Colon (tissue), 2 donors: ENCODE data around the gene PCLO.
A peak's percentile ranks its signal among the peaks of the same experiment; 100 is the strongest.
"Not testable (repeated sequence)": the region's sequence is repeated elsewhere in the genome, so short reads cannot be mapped to it uniquely, and the experiment has no call there.

Experiments used
- FAIRE-seq: peaks from 2 replicates; lab custom pipeline; 2012; peaks lifted over from hg19 to GRCh38; lab: Jason Lieb, UNC
- donor health status: control.
- donor health status: control.

Gene PCLO

GRCh38 chr7:82729172-82730030 is 433.3 kb downstream of the PCLO start:
- peak; percentile 18 for FAIRE-seq

GRCh38 chr7:82726038-82726800 is 436.5 kb downstream of the PCLO start:
- FAIRE-seq, result no peak

- no peak for FAIRE-seq
Measured at GRCh38 chr7:82723411-82723810, 439.3 kb downstream of the PCLO start.

GRCh38 chr7:82722946-82723345 is 439.7 kb downstream of the PCLO start:
- FAIRE-seq, result no peak

GRCh38 chr7:82715344-82715743 is 447.3 kb downstream of the PCLO start:
- FAIRE-seq, result no peak

GRCh38 chr7:82714883-82715282 is 447.8 kb downstream of the PCLO start:
- FAIRE-seq, result no peak

GRCh38 chr7:82713506-82713905 is 449.2 kb downstream of the PCLO start:
- FAIRE-seq, result no peak

GRCh38 chr7:82706344-82706743 is 456.3 kb downstream of the PCLO start:
- FAIRE-seq, result not testable (repeated sequence)

- no peak for FAIRE-seq
Measured at GRCh38 chr7:82705517-82706260, 457.0 kb downstream of the PCLO start.

GRCh38 chr7:82704121-82704520 is 458.6 kb downstream of the PCLO start:
- no peak for FAIRE-seq
